Urinary bladder (tissue), 4 donors: ENCODE measurements around the gene NRF1. TPM values are rescaled to one million over a fixed set of nuclear protein-coding genes. Genes with fewer than 3 reads are reported as not detected.
"Not testable (repeated sequence)": the region's sequence is repeated elsewhere in the genome, so short reads cannot be mapped to it uniquely, and the experiment has no call there.

ENCODE experiments used
- DNase-seq: peaks from one replicate; pipeline ENCODE4 v3.0.0-alpha.2; 2015; ENCODE audit errors: extremely low spot score
- H3K27ac ChIP-seq: one replicate; pipeline ENCODE4 v1.5.1; 2013; ENCODE audit warnings: low read depth, mild to moderate bottlenecking, moderate library complexity
- H3K36me3 ChIP-seq: one replicate; pipeline ENCODE4 v1.6.1; 2013; ENCODE audit warnings: mild to moderate bottlenecking, moderate library complexity; ENCODE audit not compliant: insufficient read depth
- H3K4me1 ChIP-seq: one replicate; pipeline ENCODE4 v1.6.1; 2013; ENCODE audit warnings: mild to moderate bottlenecking, moderate library complexity; ENCODE audit not compliant: insufficient read depth
- H3K4me3 ChIP-seq: one replicate; pipeline ENCODE4 v1.5.1; 2013; ENCODE audit warnings: low read depth, low read length
- WGBS: extraction: QIAGEN DNeasy Blood & Tissue Kit; methylation state at CpG from one replicate; pipeline ENCODE4 v1.1.7; 2013; 5-methylcytosine and 5-hydroxymethylcytosine counted together
- polyA plus RNA-seq: library from polyadenylated mRNA; stranded (reverse); fragments of 200-250 nt; gene quantifications from one replicate; pipeline ENCODE4 v1.2.3, GENCODE V29; 2013
- total RNA-seq: library from RNA; depleted of rRNA; stranded (reverse); fragments of >200 nt; gene quantifications from one replicate; pipeline ENCODE4 v1.2.3, GENCODE V29; 2014
- donor health status: healthy with polysubstance abuse.
- donor health status: healthy.

The NRF1 gene
- total and polyA plus RNA-seq, 2 donors, result 12.8 to 23.9 TPM

DNA sequence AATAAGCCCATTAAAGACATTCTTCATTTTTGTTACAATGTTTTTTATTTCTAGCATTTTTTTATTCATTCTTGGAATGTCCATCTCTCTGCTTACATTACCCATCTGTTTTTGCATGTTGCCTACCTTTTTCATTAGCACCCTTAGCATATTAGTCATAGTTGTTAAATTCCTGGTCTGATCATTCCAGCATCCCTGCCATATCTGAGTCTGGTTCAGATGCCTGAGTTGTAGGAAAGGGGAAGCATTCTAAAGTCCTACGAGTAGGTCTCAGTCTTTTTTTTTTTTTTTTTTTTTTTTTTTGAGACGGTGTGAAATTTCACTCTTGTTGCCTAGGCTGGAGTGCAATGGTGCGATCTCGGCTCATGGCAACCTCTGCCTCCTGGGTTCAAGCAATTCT lies 19.7 kb upstream of the NRF1 start:
- H3K36me3 ChIP-seq, result no peaks in the 10 kb centered on the region
- WGBS, result 91% methylated on average over 4 of the region's 4 CpGs
- no peak overlapping the region for H3K4me3 ChIP-seq
- H3K27ac ChIP-seq, result no peak overlapping the region
- H3K4me1 ChIP-seq, result no peaks in the 10 kb centered on the region
- no peak for DNase-seq

DNA sequence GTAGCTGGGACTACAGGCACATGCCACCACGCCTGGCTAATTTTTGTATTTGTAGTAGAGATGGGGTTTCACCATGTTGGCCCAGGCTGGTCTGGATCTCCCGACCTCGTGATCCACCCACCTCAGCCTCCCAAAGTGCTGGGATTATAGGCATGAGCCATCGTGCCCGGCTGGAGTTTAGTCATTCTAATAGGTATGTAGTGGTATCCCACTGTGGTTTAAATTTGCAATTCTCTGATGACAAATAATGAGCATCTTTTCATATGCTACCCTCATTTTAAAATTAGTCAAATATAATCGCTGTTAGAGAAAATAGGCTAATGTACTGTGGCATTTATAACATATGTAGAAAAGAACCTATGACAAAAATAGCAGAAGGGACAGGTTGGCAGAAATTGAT lies 15.1 kb upstream of the NRF1 start:
- H3K27ac ChIP-seq, H3K4me3 ChIP-seq, H3K4me1 ChIP-seq, H3K36me3 ChIP-seq, DNase-seq: not testable (repeated sequence)
- WGBS, result 80% methylated on average over 6 of the region's 6 CpGs

DNA sequence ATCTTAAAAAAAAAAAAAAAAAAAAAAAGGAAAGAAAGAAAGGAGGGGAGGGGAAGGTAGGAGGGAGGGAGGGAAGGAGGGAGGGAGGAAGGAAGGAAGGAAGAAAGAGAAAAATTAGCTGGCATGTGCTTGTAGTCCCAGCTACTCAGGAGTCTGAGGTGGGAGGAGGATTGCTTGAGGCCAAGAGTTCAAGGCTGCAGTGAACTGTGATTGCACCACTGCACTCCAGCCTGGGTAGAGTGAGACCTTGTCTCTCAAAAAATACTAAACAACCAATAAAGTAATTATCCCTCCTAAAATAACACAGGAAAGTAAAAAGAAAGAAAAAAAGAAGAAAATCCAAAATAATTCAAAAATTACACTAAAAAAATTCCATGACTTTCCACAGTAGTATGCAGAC lies 13.8 kb upstream of the NRF1 start:
- Histone ChIP-seq H3K36me3 (no peaks in the 10 kb centered on the region), H3K4me1 (no peaks in the 10 kb centered on the region), H3K27ac (no peak overlapping the region), H3K4me3 (no peak overlapping the region)
- DNase-seq, result no peak

DNA sequence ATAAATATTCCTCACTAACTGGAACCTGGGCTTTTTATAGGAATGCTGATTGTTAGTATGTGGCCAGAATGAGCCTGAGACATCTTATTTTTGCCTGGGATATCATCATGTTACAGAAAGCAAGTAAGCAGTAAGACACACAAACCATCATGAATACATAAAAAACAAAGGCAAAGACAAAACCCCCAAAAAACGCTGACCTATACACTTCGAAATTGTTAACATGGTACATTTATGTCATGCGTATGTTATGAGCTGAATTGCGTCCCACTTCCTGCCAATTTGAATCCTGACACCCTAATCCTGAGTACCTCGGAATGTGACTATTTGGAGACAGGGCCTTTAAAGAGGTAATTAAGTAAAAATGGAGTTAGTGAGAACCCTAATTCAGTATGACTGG lies 12.3 kb upstream of the NRF1 start:
- no peak overlapping the region for H3K27ac ChIP-seq
- H3K36me3 ChIP-seq, result no peaks in the 10 kb centered on the region
- WGBS, result 80% methylated on average over 5 of the region's 5 CpGs
- no peaks in the 10 kb centered on the region for H3K4me1 ChIP-seq
- no peak for DNase-seq
- H3K4me3 ChIP-seq, result no peak overlapping the region

DNA sequence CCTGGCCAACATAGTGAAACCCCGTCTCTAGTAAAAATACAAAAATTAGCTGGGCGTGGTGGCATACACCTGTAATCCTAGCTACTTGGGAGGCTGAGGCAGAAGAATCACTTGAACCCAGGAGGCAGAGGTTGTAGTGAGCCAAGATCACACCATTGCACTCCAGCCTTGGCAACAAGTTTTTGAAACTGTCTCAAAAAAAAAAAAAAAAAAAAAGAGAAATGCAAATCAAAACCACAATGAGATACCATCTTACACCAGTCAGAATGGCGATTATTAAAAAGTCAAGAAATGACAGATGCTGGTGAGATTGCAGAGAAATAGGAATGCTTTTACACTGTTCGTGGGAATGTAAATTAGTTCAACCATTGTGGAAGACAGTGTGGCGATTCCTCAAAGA lies 7.9 kb upstream of the NRF1 start:
- WGBS, result 73% methylated on average over 5 of the region's 5 CpGs
- H3K36me3 ChIP-seq, H3K4me1 ChIP-seq, H3K4me3 ChIP-seq, DNase-seq, H3K27ac ChIP-seq: not testable (repeated sequence)

DNA sequence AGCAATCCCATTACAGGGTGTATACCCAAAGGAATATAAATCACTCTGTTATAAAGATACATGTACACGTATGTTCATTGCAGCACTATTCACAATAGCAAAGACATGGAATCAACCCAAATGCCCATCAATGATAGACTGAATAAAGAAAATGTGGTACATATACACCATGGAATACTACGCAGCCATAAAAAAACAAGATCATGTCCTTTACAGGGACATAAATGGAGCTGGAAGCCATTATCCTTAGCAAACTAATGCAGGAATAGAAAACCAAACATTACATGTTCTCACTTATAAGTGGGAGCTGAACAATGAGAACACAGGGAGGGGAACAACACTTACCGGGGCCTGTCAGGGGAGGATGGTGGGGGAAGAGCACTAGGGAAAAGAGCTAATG lies 7.5 kb upstream of the NRF1 start:
- WGBS, result 93% methylated on average over 3 of the region's 3 CpGs
- H3K27ac ChIP-seq, H3K36me3 ChIP-seq, H3K4me3 ChIP-seq, DNase-seq, H3K4me1 ChIP-seq: not testable (repeated sequence)

DNA sequence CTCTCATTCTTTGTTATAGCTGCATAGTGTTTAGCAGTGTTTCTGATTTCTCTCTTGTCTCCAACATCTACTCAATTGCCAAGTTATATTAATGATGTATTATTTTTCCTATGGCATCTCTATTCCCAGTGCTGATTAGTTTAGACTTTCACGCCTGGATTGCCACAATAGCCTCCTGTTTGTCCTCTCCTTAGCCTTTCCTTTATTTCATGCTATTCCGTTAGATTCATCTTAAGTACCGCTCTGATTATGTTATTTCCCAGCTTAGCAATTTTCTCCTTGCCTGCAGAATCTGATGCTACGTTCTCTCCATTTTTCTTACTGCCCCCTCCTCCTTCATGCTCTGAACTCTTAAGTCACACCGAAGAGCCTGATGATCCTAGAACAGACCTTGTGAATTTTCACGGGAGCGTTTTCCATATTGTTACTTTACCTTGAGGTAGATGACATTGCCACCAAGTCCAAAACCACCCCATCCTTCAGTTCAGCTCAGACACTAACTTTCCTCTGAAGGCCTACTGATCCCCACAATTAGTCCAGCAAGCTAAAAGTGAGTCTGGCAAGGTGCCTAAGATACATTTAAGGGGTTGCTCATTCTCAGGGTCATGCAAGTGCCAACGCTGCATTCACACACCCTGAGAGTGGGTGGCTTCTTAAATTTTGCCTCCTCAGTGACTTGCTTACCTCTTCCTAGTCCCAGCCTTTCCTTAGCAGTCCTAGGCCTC lies 6.6 kb upstream of the NRF1 start:
- Histone ChIP-seq H3K4me3 (no peak overlapping the region), H3K27ac (no peak overlapping the region), H3K4me1 (no peaks in the 10 kb centered on the region), H3K36me3 (no peaks in the 10 kb centered on the region)
- 77% methylated on average over 8 of the region's 8 CpGs for WGBS
- no peak for DNase-seq

DNA sequence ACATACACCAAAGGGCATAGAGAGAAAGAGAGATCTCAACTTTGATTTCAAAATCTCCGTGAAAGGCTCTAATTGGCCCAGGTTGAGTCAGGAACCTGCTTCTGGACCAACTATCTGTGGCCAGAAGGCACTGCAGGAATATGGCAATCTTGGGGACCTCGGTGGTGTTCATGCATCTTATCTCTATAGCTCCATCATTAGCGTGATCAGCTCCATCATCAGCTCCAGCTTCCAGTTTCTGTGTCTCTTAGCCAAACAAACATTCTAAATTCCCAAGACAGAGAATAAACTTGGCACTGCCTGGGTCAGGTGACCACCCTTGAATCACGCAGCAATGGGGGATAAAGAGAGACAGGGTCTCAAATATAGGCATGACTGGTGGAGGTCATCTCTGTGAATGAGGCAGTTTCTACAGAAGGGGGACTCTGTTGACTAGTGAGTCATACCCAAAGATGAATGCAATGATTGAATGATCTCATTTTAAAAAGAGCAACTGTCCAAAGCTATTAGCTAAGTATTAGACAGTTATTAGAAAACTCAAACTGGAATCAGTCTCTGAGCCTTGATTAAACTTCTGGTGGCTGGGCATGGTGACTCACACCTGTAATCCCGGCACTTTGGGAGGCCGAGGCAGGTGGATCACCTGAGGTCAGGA lies 5.4 kb upstream of the NRF1 start:
- H3K36me3 ChIP-seq, result no peaks in the 10 kb centered on the region
- 88% methylated on average over 6 of the region's 6 CpGs for WGBS
- H3K27ac ChIP-seq, result no peak overlapping the region

DNA sequence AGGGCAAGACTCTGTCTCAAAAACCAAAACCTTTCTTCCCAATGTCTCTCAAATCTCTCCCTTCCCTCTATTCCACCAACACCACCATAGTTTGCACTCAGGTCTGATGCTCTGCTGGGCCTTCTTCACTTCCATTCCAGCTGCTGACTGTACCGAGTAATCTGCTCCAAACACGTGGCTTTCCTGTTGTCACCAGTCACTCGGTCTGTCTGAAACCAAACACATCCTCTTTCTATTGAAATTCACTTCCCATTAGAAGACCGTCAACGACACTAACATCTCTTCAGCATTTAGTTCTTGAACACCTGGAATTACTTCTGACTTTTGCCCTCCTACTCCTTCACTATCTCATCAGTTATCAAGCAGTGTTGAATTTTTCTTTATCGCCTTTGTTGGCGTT lies 4.7 kb upstream of the NRF1 start:
- DNase-seq, result no peak
- 70% methylated on average over 7 of the region's 7 CpGs for WGBS
- Histone ChIP-seq H3K36me3 (no peaks in the 10 kb centered on the region), H3K4me3 (no peak overlapping the region), H3K4me1 (peaks cover 2% of the 10 kb centered on the region), H3K27ac (no peak overlapping the region)

More for the DNA sequence above, 5.4 kb upstream of the NRF1 start:
- no peak for DNase-seq
- Histone ChIP-seq H3K4me3 (no peak overlapping the region), H3K4me1 (peaks cover 2% of the 10 kb centered on the region)

DNA sequence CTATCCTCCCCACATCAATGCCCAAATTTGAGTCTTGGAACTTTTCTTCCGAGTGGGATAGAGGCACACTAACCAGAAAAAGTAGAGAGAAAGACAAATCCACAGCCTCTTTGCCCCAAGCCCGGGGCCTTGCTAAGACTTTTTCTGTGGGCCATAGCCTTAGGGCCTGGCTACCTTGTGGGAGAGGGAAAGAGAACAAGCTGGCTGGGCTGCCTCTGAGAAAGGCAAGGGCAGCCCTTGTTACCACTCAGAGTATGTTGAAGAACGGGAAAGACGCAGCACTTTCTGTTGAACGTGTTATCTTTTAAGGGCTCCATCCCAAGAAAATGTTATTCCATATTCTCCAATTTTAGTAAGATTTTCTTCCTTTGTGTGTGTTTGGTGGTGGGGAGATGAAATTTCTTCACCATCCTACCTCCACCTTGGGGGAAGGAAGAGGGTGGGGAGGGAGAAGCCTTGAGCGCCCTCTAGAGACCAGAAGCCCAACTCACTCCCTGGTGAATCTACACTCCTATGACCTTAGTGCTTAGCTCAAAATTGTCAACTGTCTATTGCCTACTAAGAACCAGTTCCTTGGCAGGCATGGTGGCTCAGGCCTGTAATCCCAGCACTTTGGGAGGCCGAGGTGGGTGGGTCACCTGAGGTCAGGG lies 3.9 kb upstream of the NRF1 start:
- no peak for DNase-seq
- WGBS, result 76% methylated on average over 7 of the region's 7 CpGs
- no peaks in the 10 kb centered on the region for H3K36me3 ChIP-seq
- H3K4me3 ChIP-seq, result no peak overlapping the region
- no peak overlapping the region for H3K27ac ChIP-seq
- H3K4me1 ChIP-seq, result peaks cover 2% of the 10 kb centered on the region

DNA sequence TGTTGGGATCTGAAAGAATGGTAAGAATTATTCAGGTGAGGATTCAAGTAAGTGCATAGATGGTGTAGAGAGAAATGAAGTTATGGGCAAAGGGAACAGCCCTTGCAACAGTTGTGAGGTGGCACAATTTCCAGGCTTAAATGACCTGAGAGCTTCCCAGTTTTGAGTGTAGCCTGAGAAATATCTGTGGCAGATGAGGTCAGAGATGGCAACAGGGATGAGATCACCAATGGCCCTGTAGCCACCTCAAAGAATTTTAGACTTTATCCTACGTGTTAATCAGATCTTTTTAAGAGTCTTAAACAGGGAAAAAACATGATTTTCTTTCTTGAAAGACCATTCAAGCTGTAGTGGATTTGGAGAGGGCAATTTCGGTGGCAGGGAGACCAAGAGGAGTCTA lies 1.9 kb upstream of the NRF1 start:
- DNase-seq, result no peak
- 92% methylated on average over 2 of the region's 2 CpGs for WGBS
- no peaks in the 10 kb centered on the region for H3K36me3 ChIP-seq
- no peak overlapping the region for H3K27ac ChIP-seq
- H3K4me1 ChIP-seq, result peaks cover 2% of the 10 kb centered on the region
- no peak overlapping the region for H3K4me3 ChIP-seq

DNA sequence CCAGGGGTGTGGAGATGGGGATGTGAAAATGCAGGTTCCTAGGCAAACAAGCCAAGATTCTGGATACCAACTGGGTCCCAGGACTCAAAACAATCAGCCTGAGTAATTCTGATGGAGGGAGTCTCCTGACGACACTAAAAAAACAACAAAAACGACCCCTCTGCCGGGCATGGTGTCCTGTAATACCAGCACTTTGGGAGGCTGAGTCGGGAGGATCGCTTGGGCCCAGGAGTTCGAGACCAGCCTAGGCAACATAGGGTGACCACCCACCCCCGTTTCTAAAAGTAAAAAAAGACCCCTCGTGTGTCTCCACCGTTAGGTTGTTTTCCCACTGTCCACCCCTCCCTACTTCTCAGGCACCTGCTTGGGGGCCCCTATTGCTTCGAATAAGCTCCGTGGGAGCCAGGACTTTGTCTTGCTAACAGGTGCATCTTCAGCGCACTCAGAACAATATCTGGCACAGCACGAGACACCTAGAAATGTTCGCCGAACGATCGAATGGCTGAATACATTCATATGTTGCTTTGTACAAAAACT lies 743 bp upstream of the NRF1 start:
- Histone ChIP-seq H3K4me3 (peak overlapping the region; percentile 91), H3K36me3 (no peaks in the 10 kb centered on the region), H3K27ac (peak overlapping the region; percentile 96), H3K4me1 (peaks cover 2% of the 10 kb centered on the region)
- DNase-seq, result no peak
- 7% methylated on average over 17 of the region's 17 CpGs for WGBS

DNA sequence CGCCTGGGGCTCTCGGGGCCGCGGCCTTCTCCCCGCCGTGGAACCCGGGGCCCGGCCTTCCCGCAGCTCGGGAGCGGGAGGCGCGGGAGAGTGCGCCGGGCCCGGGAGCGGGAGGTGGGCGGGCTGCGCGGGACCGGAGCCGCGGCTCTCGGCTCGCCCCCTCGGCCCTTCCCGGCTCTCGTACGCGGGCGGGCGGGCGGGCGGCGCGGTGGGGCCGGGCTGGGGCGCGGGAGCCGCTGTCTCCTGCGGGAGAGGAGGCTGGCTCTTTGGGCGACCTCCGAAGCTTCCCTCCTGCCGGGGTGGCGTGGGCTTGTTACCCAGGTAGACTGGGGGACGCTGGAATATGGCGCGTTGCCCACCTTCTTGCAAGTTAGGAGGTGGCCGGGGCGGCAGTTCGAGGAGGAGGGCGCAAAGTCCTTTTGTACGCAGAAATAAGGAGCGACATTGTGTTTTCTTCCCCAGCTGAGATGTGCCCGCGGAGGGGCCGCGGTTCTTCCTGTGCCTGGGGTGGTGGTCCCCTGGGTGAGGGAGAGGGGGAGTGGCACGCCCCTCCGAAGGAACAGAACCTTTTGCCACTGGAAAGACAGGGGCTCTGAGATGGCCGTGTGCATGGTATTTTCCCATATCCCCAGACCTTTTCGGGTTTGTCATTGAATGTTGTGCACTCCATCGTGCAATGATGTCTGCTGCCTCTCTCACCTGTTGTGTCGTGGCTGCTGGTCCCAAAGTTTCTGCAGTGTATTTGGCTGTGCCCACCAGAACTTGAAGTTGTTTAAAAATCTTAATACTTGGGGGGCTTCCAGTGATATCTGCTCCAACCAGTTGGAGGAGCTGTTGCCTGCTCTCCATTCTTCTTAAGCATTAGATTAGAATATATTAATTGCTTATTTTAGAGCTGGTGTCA lies 844 bp downstream of the NRF1 start:
- peak overlapping the region; percentile 91 for H3K4me3 ChIP-seq
- H3K27ac ChIP-seq, result peak overlapping the region; percentile 96
- under 1% methylated on average over 64 of the region's 64 CpGs for WGBS
- DNase-seq, result no peak
- H3K4me1 ChIP-seq, result peaks cover 2% of the 10 kb centered on the region
- no peaks in the 10 kb centered on the region for H3K36me3 ChIP-seq
